Measurements from ENCODE around the gene HVCN1. TPM values are rescaled to one million over a fixed set of nuclear protein-coding genes. Genes with fewer than 3 reads are reported as not detected.

HVCN1 gene
- total and polyA plus RNA-seq, 2 of the 8 experiments (the other 6 are each of a cell fraction or from before 2014, with no cell fraction given) = 5.8 to 11.2 TPM

DNA sequence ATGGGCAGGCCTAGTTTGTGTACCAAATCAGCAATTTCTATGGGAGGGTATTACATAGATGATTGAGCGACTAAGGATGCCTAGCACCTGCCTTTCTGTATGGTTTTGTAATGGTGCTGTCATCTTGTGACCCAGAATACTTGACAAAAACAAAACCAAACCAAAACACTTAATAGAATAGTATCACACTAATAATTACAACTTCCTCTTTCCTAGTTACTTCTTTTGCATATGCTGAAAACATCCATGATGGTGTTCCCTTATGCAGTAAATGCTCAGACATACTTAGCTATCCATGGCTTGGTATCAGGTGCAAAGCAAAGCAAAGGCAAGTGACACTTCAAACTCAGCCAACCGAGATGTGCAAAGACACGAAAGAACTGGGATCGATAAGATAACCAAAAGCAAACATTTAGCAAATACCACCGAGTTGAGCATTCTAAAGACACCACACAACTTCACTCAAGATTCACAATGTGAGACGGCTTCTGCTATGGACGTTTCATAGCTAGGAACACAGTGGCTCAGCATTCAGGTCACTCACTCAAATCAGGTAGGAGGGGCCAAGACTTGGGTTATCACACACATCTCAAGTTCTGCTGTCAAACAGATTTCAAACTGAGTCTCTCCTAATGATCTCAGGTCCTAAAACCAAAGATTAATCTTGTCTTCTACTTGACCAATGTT, 29.4 kb upstream of the HVCN1 start:
- H3K79me1 ChIP-seq (ENCODE audit: low read depth, low read length) = no peaks in the 10 kb centered on the region
- no peaks in the 10 kb centered on the region for H3K23me2 ChIP-seq (ENCODE audit: low read depth, low read length)
- H3K14ac ChIP-seq (ENCODE audit: insufficient read length) = no peak overlapping the region
- H2AFZ ChIP-seq (ENCODE audit: low read length) = no peak overlapping the region
- H4K8ac ChIP-seq (ENCODE audit: extremely low read depth, insufficient read depth, low read length) = no peak overlapping the region
- POLR2A ChIA-PET (ENCODE audit: partially characterized antibody) = interaction anchor here (1.3 to 1.6 kb wide), 4 partner anchors 9 to 40 kb away, joined by 3 to 4 read pairs (median 4); partner anchors contain the start of gene PPP1CC
- no peak overlapping the region for H3K18ac ChIP-seq (ENCODE audit: extremely low read depth, low read length)
- CTCF ChIA-PET (ENCODE audit: partially characterized antibody) = no interaction called here
- no peak overlapping the region for H2BK12ac ChIP-seq (ENCODE audit: low read depth, low read length)
- H3K36me3 ChIP-seq (ENCODE audit: control insufficient read depth in 2 of 4, insufficient read depth in 4 of 4, low read length in 3 of 4) = peaks cover 13 to 63% (median 50%) of the 10 kb centered on the region in 4 experiments
- no peak overlapping the region for H2AK5ac ChIP-seq (ENCODE audit: low read depth, low read length)
- no peak overlapping the region for H3K56ac ChIP-seq (replicated peaks; ENCODE audit: insufficient read length, low read depth, low read length)
- no peak overlapping the region for H3K4me2 ChIP-seq (ENCODE audit: insufficient read depth in 1 of 2, low read depth in 2 of 2, low read length in 2 of 2)
- WGBS, 2 experiments (ENCODE audit: extremely low coverage in 1 of 2, insufficient coverage in 1 of 2, insufficient read length in 1 of 2, insufficient replicate concordance in 2 of 2, low coverage in 1 of 2, low lambda C conversion rate in 2 of 2, missing lambda C conversion rate in 1 of 2) = 85% methylated on average over 7 of the region's 7 CpGs; no CpG with 5 or more reads in 1 of the 2 experiments
- TF ChIP-seq BCL11A (IDR thresholded peaks at IDR 0.05; ENCODE audit: low read depth in 2 of 2, low read length in 2 of 2) = no peak
- no peak for TF ChIP-seq JUND (IDR thresholded peaks at IDR 0.05; ENCODE audit: low read length)
- TF ChIP-seq SP2 (IDR thresholded peaks at IDR 0.05; ENCODE audit: low read length) = no peak
- peak; percentile 56; the same call in 1 of the 2 replicates for TF ChIP-seq POLR2AphosphoS5 (IDR thresholded peaks at IDR 0.05; ENCODE audit: low read depth, low read length)
- TF ChIP-seq, protein P1, sequence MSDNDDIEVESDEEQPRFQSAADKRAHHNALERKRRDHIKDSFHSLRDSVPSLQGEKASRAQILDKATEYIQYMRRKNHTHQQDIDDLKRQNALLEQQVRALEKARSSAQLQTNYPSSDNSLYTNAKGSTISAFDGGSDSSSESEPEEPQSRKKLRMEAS (IDR thresholded peaks at IDR 0.05) = no peak
- TF ChIP-seq RFX5 (IDR thresholded peaks at IDR 0.05; ENCODE audit: borderline replicate concordance, low read depth, low read length) = no peak
- no peak for TF ChIP-seq YY1 (IDR thresholded peaks at IDR 0.05; ENCODE audit: low read depth, low read length)
- no peak overlapping the region for H4K5ac ChIP-seq (ENCODE audit: insufficient read length, low read depth, low read length)
- H3K4ac ChIP-seq (replicated peaks; ENCODE audit: insufficient read length, low read depth, low read length) = no peak overlapping the region
- FAIRE-seq (no peak), DNase-seq (ENCODE audit: low read depth in 1 of 2, low spot score in 2 of 2) (peak in 1 of 2 experiments; percentile 33)
- no peak overlapping the region for H2BK5ac ChIP-seq (ENCODE audit: low read depth, low read length)
- peaks cover 6 to 9% of the 10 kb centered on the region in 2 experiments for H4K20me1 ChIP-seq (replicated peaks in 1 of 2; ENCODE audit: control insufficient read depth in 1 of 2, insufficient read depth in 2 of 2, low read length in 2 of 2)
- no peak overlapping the region for H3K4me3 ChIP-seq (ENCODE audit: extremely low read depth in 1 of 4, insufficient read depth in 2 of 4, low read depth in 3 of 4, low read length in 4 of 4)
- no peak overlapping the region for H3K27ac ChIP-seq (ENCODE audit: low read depth, low read length)
- no peak overlapping the region for H3K9ac ChIP-seq (replicated peaks in 1 of 4; ENCODE audit: extremely low read depth in 1 of 4, low read depth in 3 of 4, low read length in 3 of 4)
- H2BK20ac ChIP-seq (ENCODE audit: low read length) = no peak overlapping the region
- H4K91ac ChIP-seq (replicated peaks; ENCODE audit: insufficient read length, low read length) = no peak overlapping the region
- H3K79me2 ChIP-seq (ENCODE audit: control insufficient read depth in 1 of 2, insufficient read depth in 2 of 2, low read length in 2 of 2) = no peaks in the 10 kb centered on the region
- no peak overlapping the region for H2BK120ac ChIP-seq (replicated peaks; ENCODE audit: low read depth, low read length)
- no peak overlapping the region for H2BK15ac ChIP-seq (ENCODE audit: low read length)
- H3K27me3 ChIP-seq (replicated peaks in 1 of 4; ENCODE audit: control insufficient read depth in 3 of 4, extremely low read depth in 1 of 4, insufficient read depth in 3 of 4, low read length in 3 of 4) = no peaks in the 10 kb centered on the region
- no peaks in the 10 kb centered on the region for H3K9me3 ChIP-seq (ENCODE audit: insufficient read depth in 2 of 2, low read depth in 1 of 2, low read length in 1 of 2)
- H3K4me1 ChIP-seq (replicated peaks in 1 of 4; ENCODE audit: control insufficient read depth in 3 of 4, insufficient read depth in 4 of 4, low read length in 3 of 4) = no peaks in the 10 kb centered on the region
- H3K23ac ChIP-seq (ENCODE audit: insufficient read length) = no peak overlapping the region

All from H1 (cell line).